ENCODE results near the gene GALNT14. TPM values are rescaled to one million over a fixed set of nuclear protein-coding genes. Genes with fewer than 3 reads are reported as not detected.

GALNT14 gene
- total RNA-seq, 1 donor from 2014 or later = 1.7 TPM

- no peaks in the 10 kb centered on the region for H3K36me3 Mint-ChIP-seq
- no peaks in the 10 kb centered on the region for H3K4me1 Mint-ChIP-seq
- no peak overlapping the region for H3K4me3 Mint-ChIP-seq
- DNase-seq (ENCODE audit: low spot score in 2 of 2, unreplicated experiment in 2 of 2) = no peak
- H3K27ac Mint-ChIP-seq = no peak overlapping the region
- TF ChIP-seq, protein P1, sequence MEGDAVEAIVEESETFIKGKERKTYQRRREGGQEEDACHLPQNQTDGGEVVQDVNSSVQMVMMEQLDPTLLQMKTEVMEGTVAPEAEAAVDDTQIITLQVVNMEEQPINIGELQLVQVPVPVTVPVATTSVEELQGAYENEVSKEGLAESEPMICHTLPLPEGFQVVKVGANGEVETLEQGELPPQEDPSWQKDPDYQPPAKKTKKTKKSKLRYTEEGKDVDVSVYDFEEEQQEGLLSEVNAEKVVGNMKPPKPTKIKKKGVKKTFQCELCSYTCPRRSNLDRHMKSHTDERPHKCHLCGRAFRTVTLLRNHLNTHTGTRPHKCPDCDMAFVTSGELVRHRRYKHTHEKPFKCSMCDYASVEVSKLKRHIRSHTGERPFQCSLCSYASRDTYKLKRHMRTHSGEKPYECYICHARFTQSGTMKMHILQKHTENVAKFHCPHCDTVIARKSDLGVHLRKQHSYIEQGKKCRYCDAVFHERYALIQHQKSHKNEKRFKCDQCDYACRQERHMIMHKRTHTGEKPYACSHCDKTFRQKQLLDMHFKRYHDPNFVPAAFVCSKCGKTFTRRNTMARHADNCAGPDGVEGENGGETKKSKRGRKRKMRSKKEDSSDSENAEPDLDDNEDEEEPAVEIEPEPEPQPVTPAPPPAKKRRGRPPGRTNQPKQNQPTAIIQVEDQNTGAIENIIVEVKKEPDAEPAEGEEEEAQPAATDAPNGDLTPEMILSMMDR (IDR thresholded peaks at IDR 0.05; ENCODE audit: unreplicated experiment) = no peak
- peaks cover 39% of the 10 kb centered on the region for H3K27me3 Mint-ChIP-seq (ENCODE audit: low read depth)
- no peaks in the 10 kb centered on the region for H3K9me3 Mint-ChIP-seq
These were observed 49.6 kb downstream of the GALNT14 start for GRCh38 chr2:31088504-31089195.

GRCh38 chr2:31087491-31087890 is 50.7 kb downstream of the GALNT14 start:
- Mint-ChIP-seq H3K27ac (no peak overlapping the region), H3K36me3 (no peaks in the 10 kb centered on the region), H3K4me1 (peaks cover under 1% of the 10 kb centered on the region), H3K27me3 (ENCODE audit: low read depth) (peaks cover 37% of the 10 kb centered on the region), H3K9me3 (no peaks in the 10 kb centered on the region), H3K4me3 (no peak overlapping the region)
- DNase-seq (ENCODE audit: low spot score in 2 of 2, unreplicated experiment in 2 of 2) = no peak
- TF ChIP-seq, protein P1 (IDR thresholded peaks at IDR 0.05; ENCODE audit: unreplicated experiment) = no peak

GRCh38 chr2:31086590-31086989 is 51.6 kb downstream of the GALNT14 start:
- TF ChIP-seq, protein P1 (IDR thresholded peaks at IDR 0.05; ENCODE audit: unreplicated experiment) = no peak
- Mint-ChIP-seq H3K36me3 (no peaks in the 10 kb centered on the region), H3K4me3 (no peak overlapping the region), H3K27ac (no peak overlapping the region), H3K9me3 (no peaks in the 10 kb centered on the region), H3K4me1 (peaks cover 10% of the 10 kb centered on the region), H3K27me3 (ENCODE audit: low read depth) (peaks cover 35% of the 10 kb centered on the region)
- no peak for DNase-seq (ENCODE audit: low spot score in 2 of 2, unreplicated experiment in 2 of 2)

- Mint-ChIP-seq H3K27me3 (ENCODE audit: low read depth) (peaks cover 18% of the 10 kb centered on the region), H3K36me3 (no peaks in the 10 kb centered on the region)
- no peak for DNase-seq (ENCODE audit: low spot score in 2 of 2, unreplicated experiment in 2 of 2)
These were observed 54.8 kb downstream of the GALNT14 start for GRCh38 chr2:31083234-31083993.

DNA sequence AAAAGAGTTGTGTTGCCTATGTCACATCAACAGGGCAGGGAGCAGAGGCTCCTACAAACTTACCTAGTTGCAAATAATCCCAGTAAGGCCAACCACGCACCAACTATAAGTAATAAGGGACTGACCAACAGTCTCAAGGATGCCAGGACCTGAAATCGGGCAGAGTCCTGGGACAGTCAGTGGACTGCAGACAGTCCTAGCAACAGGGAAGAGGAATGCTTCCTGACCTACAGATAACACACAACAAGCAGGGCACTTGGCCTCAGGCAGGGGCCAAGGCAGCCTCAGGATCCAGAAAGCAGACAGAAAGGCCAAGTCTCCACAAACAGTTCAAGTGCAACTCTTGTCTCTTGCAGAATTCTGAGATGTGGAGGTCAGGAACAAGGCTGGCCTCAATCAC is 56.2 kb downstream of the GALNT14 start:
- Mint-ChIP-seq H3K9me3 (no peaks in the 10 kb centered on the region), H3K27me3 (ENCODE audit: low read depth) (peaks cover 10% of the 10 kb centered on the region), H3K36me3 (no peaks in the 10 kb centered on the region), H3K4me3 (no peak overlapping the region), H3K4me1 (peaks cover 24% of the 10 kb centered on the region), H3K27ac (no peak overlapping the region)
- DNase-seq (ENCODE audit: low spot score in 2 of 2, unreplicated experiment in 2 of 2) = no peak
- TF ChIP-seq, protein P1 (IDR thresholded peaks at IDR 0.05; ENCODE audit: unreplicated experiment) = no peak

More at GRCh38 chr2:31083234-31083993, 54.8 kb downstream of the GALNT14 start:
- peaks cover 22% of the 10 kb centered on the region for H3K4me1 Mint-ChIP-seq
- no peaks in the 10 kb centered on the region for H3K9me3 Mint-ChIP-seq
- TF ChIP-seq, protein P1 (IDR thresholded peaks at IDR 0.05; ENCODE audit: unreplicated experiment) = no peak
- no peak overlapping the region for H3K4me3 Mint-ChIP-seq
- H3K27ac Mint-ChIP-seq = no peak overlapping the region

Data from mesothelial cell of epicardium (in vitro differentiated cells).